Kidney (tissue), 14 donors: ENCODE results near the gene AGR2. TPM values are rescaled to one million over a fixed set of nuclear protein-coding genes. Genes with fewer than 3 reads are reported as not detected.

Experiments used
- DNase-seq, 5 donors: peaks; one replicate each; pipeline ENCODE4 v3.0.0-alpha.2; 2013 to 2020
- FAIRE-seq: peaks from 2 replicates; lab custom pipeline; 2012; peaks lifted over from hg19 to GRCh38; lab: Jason Lieb, UNC
- H3K27ac ChIP-seq, 2 donors: one replicate each; pipeline ENCODE4 v1.7.0; 2013; ENCODE audit warnings: low read depth in 2 of 2, low read length in 2 of 2, inconsistent platforms in 1 of 2
- H3K27me3 ChIP-seq: one replicate; pipeline ENCODE4 v1.7.1; 2013; ENCODE audit warnings: low read length, inconsistent platforms; ENCODE audit not compliant: control insufficient read depth, insufficient read depth
- H3K36me3 ChIP-seq, 3 donors: one replicate each; pipeline versions ENCODE4 v1.7.0 to v1.7.1; 2013; ENCODE audit warnings: low read length in 3 of 3, control low read depth in 1 of 3, inconsistent platforms in 1 of 3; ENCODE audit not compliant: insufficient read depth in 3 of 3, control insufficient read depth in 2 of 3
- H3K4me1 ChIP-seq, 3 donors: one replicate each; pipeline versions ENCODE4 v1.7.0 to v1.7.1; 2013; ENCODE audit warnings: low read length in 3 of 3, inconsistent platforms in 1 of 3, low read depth in 1 of 3; ENCODE audit not compliant: control insufficient read depth in 2 of 3, insufficient read depth in 2 of 3
- H3K4me3 ChIP-seq, 3 donors: one replicate each; pipeline versions ENCODE4 v1.7.0 to v1.8.1; 2013; ENCODE audit warnings: low read length in 3 of 3, control low read depth in 1 of 3, inconsistent platforms in 1 of 3
- H3K9ac ChIP-seq, 3 donors: one replicate each; pipeline versions ENCODE4 v1.7.0 to v1.7.1; 2013; ENCODE audit warnings: low read length in 3 of 3, control low read depth in 1 of 3, inconsistent platforms in 1 of 3
- H3K9me3 ChIP-seq, 3 donors: one replicate each; pipeline versions ENCODE4 v1.7.0 to v1.7.1; 2013; ENCODE audit warnings: low read length in 3 of 3, control low read depth in 1 of 3, inconsistent platforms in 1 of 3; ENCODE audit not compliant: control insufficient read depth in 2 of 3, insufficient read depth in 1 of 3
- intact Hi-C: fragments of 100-400 bp; cut with DNase I; formaldehyde crosslinking; loops from one replicate; pipeline ENCODE4 v1.11.1; 2022
- polyA plus RNA-seq: library from polyadenylated mRNA; stranded (reverse); fragments of 350-450 nt; fragmentation: Illumina TruSeq; extraction: RNeasy Lipid Tissue Mini Kit (QIAGEN cat#74804); gene quantifications from one replicate; pipeline ENCODE4 v1.2.3, GENCODE V29; 2014; ENCODE audit warnings: low read depth, low replicate concordance; ENCODE audit not compliant: insufficient read depth
- total RNA-seq: library from RNA; stranded (reverse); fragmentation: NEBNext Ultra II Directional; extraction: Animal tissue kit (Norgen Biotek cat#: 25700); gene quantifications from one replicate; pipeline ENCODE4 v1.2.1, GENCODE V29; 2021
- TF ChIP-seq, protein P1 (sequence below): IDR thresholded peaks from 3 replicates; pipeline ENCODE4 v1.5.1; 2012; ENCODE audit warnings: mild to moderate bottlenecking, moderate library complexity, borderline replicate concordance; ENCODE audit not compliant: insufficient read depth; ENCODE audit errors: extremely low read depth
- donor health status: control.
- donor health status: control.
- donor health status: control.
- donor health status: control.
- donor health status: control.
- donor health status: DM: yes; HTN: yes; CAD: no.
- donor health status: Normal renal cell carcinoma (clear cell type).

The AGR2 gene
- total and polyA plus RNA-seq, 2 donors from 2014 or later, result 15.1 to 164 TPM

DNA sequence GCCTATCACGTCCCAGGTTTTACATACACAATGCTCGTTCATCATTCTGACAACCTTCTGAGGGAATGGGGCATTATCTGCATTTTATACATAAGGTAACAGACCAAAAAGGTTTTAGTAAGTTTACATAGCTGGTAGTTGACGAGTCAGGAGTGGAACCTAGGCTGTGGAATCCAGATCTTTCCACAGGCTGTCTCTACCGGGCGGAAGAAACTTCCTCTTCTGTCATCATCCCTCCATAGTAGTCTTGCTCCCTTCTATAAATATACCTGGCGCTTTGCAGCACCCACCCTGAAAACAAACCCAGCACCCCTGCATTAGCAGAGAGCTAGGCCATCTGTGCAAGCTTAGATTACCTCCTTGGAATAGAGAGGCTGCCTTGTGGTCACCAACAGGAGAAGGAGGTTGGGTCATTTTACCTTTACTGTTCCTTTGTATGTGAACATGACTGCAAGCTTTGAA, 49.9 kb downstream of the AGR2 start:
- Histone ChIP-seq H3K27ac (peak overlapping the region in 1 of 2 donors; percentile 65), H3K9ac (no peak overlapping the region), H3K4me1 (peaks cover 0 to 5% (median 0%) of the 10 kb centered on the region in 3 donors), H3K27me3 (no peaks in the 10 kb centered on the region), H3K9me3 (no peaks in the 10 kb centered on the region), H3K4me3 (peak overlapping the region in 2 of 3 donors; percentile 75 to 80), H3K36me3 (no peaks in the 10 kb centered on the region)
- TF ChIP-seq, protein P1, sequence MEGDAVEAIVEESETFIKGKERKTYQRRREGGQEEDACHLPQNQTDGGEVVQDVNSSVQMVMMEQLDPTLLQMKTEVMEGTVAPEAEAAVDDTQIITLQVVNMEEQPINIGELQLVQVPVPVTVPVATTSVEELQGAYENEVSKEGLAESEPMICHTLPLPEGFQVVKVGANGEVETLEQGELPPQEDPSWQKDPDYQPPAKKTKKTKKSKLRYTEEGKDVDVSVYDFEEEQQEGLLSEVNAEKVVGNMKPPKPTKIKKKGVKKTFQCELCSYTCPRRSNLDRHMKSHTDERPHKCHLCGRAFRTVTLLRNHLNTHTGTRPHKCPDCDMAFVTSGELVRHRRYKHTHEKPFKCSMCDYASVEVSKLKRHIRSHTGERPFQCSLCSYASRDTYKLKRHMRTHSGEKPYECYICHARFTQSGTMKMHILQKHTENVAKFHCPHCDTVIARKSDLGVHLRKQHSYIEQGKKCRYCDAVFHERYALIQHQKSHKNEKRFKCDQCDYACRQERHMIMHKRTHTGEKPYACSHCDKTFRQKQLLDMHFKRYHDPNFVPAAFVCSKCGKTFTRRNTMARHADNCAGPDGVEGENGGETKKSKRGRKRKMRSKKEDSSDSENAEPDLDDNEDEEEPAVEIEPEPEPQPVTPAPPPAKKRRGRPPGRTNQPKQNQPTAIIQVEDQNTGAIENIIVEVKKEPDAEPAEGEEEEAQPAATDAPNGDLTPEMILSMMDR, result no peak
- DNase-seq (peak in 1 of 5 donors; percentile 15), FAIRE-seq (no peak)
- intact Hi-C loops, result no loop called here

DNA sequence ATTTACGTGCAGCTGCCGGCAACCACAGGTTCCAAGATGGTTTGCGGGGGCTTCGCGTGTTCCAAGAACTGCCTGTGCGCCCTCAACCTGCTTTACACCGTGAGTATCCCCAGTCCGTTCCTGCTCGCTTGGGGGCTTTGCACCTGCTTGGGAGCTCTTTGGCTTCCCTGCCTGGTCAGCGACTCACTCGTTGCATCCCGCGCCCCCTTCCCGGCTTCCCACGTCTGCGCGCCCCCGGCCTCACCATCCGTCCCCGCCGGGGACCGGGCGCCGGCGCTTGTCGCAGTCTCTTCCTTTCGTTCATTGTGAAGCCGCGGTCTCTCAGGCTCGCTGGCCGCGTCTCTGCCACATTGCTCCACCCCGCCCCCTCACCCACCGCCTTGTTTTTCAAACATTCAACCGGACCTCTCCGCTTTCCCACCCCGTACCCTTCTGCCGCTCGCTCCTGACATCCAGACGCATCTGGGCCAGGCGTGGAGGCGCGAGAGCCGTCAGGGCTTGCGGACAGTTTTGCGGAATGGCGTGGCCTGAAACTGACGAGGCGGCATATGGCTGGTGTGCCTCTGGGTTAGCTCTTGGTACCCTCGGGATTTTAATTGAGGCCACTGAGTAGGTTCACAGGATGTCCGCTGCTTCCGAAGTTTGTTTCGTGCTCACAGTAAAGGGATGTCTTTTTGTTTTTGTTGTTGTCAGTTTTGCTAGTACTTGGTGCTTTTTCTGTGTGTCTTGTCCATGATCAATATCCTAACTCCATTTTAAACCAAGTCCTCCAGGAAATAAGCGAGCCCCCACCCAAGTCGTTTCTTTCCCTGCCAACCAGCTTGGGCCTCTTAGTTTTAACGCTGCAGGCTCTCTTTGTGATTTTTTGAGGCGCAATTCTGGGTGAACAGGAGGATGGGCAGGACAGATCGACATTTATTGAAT, 50.6 kb downstream of the AGR2 start:
- no peaks in the 10 kb centered on the region for H3K27me3 ChIP-seq
- no peak for FAIRE-seq
- TF ChIP-seq, protein P1, result no peak
- H3K9ac ChIP-seq, result peak overlapping the region; percentile 28 to 55 (median 43)
- H3K4me3 ChIP-seq, result peak overlapping the region; percentile 67 to 80 (median 75)
- intact Hi-C loops, result no loop called here
- H3K36me3 ChIP-seq, result no peaks in the 10 kb centered on the region
- DNase-seq, result peak; percentile 70 to 82 (median 72)
- no peaks in the 10 kb centered on the region for H3K9me3 ChIP-seq
- H3K4me1 ChIP-seq, result peaks cover 0 to 5% (median 0%) of the 10 kb centered on the region in 3 donors
- peak overlapping the region; percentile 22 to 65 for H3K27ac ChIP-seq

DNA sequence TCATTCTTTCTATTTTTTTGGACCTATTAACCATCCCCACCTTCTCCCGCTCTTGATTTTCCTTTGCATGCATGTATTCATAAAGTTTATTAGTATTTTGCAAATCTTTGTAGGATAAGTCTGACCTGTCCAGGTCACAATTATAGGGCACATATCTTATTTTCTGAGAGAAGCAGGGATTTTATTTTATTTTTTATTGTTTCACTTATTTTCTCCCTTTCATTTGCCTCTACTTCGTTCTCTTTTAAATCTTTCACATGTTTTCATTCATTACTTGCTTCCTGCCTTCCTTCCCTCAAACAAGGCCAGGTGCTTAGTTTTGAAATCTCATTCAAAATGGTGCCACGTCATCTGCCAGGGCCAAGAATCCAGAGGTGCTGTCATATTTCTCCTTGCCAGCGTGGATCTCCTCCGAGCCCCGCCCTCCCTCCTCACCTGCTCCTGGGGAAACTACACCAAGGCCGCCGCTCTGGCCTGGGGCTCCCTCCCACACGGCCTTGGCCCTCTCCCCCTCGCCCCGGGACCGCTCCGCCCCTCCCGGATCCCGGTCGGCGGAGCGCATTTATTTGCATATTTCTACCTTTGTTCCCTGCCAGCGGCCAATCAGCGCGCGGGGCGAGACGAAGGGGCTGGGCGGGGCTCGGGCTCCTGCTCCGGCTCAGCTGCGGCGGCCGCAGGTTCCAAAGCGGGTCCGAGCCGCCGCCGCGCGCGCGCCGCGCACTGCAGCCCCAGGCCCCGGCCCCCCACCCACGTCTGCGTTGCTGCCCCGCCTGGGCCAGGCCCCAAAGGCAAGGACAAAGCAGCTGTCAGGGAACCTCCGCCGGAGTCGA, 51.5 kb downstream of the AGR2 start, which contains the start of gene TSPAN13:
Gene TSPAN13 (plus strand): TSS at position 654 of the 830 bp plus-strand sequence. CDS start 213 bp downstream, outside the sequence.
- DNase-seq, result peak; percentile 93 to 95 (median 94)
- intact Hi-C loops, result no loop called here
- H3K27me3 ChIP-seq, result no peaks in the 10 kb centered on the region
- peaks cover 0 to 5% (median 0%) of the 10 kb centered on the region in 3 donors for H3K4me1 ChIP-seq
- H3K27ac ChIP-seq, result peak within 1 kb of the TSS; percentile 22 to 65
- TF ChIP-seq, protein P1, result no peak
- no peaks in the 10 kb centered on the region for H3K36me3 ChIP-seq
- no peak for FAIRE-seq
- peak within 1 kb of the TSS; percentile 28 to 55 (median 43) for H3K9ac ChIP-seq
- H3K4me3 ChIP-seq, result peak within 1 kb of the TSS; percentile 67 to 80 (median 75)
- no peaks in the 10 kb centered on the region for H3K9me3 ChIP-seq
